ENCODE measurements around the gene PSTPIP2. TPM values are rescaled to one million over a fixed set of nuclear protein-coding genes. Genes with fewer than 3 reads are reported as not detected.
"Not testable (repeated sequence)": the region's sequence is repeated elsewhere in the genome, so short reads cannot be mapped to it uniquely, and the experiment has no call there.

The PSTPIP2 gene
- total and polyA plus RNA-seq, 11 donors, result 0.65 to 15.0 (median 2.0) TPM

DNA sequence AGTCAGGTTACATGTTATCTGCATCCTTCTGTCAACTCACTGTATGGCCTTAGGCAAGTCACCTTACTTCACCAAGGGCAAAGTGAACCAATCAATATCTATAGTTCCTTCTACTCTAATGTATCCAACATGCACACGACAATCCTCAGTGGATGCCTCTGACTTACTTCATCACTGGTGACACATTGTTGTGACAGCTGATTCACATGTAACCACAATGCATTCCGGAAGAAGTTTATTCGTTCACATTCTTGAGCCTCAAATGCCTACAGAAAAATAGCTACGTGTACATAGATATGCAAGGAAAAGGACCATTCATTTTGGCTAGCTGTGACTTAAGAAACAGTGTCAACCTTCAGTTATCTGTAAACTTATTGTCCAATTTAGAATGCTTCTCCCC lies 78.6 kb downstream of the PSTPIP2 start:
- H3K27ac ChIP-seq, result no peak overlapping the region
- TF ChIP-seq POLR2A (IDR thresholded peaks at IDR 0.05), result no peak
- TF ChIP-seq, protein P1, sequence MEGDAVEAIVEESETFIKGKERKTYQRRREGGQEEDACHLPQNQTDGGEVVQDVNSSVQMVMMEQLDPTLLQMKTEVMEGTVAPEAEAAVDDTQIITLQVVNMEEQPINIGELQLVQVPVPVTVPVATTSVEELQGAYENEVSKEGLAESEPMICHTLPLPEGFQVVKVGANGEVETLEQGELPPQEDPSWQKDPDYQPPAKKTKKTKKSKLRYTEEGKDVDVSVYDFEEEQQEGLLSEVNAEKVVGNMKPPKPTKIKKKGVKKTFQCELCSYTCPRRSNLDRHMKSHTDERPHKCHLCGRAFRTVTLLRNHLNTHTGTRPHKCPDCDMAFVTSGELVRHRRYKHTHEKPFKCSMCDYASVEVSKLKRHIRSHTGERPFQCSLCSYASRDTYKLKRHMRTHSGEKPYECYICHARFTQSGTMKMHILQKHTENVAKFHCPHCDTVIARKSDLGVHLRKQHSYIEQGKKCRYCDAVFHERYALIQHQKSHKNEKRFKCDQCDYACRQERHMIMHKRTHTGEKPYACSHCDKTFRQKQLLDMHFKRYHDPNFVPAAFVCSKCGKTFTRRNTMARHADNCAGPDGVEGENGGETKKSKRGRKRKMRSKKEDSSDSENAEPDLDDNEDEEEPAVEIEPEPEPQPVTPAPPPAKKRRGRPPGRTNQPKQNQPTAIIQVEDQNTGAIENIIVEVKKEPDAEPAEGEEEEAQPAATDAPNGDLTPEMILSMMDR (IDR thresholded peaks at IDR 0.05), result no peak
- peaks cover 0 to 8% (median 0%) of the 10 kb centered on the region in 12 donors for H3K4me1 ChIP-seq
- no peak for ATAC-seq
- no peak for DNase-seq
- H3K27me3 ChIP-seq, result no peaks in the 10 kb centered on the region
- no peaks in the 10 kb centered on the region for H3K9me3 ChIP-seq
- 79 to 87% (median 85%) methylated on average over 4 of the region's 4 CpGs for WGBS, 4 donors
- peaks cover 0 to 20% (median 0%) of the 10 kb centered on the region in 9 donors for H3K36me3 ChIP-seq
- intact Hi-C loops (cut with DNase I), result no loop called here
- H3K4me3 ChIP-seq, result no peak overlapping the region

DNA sequence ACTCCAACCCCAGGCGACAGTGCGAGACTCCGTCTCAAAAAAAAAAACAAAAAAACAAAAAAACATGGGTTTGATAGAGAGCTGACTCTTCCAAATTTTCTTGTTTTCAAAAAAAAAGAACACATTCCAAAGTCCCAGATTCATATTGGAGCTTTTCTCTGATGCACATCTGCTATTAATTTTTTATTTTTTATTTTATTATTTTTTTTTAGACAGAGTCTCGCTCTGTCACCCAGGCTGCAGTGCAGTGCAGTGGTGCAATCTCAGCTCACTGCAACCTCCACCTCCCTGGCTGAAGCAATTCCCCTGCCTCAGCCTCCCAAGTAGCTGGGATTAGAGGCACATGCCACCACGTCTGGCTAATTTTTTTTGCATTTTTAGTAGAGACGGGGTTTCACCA lies 79.5 kb downstream of the PSTPIP2 start:
- H3K27me3 ChIP-seq; DNase-seq; H3K27ac ChIP-seq; H3K4me1 ChIP-seq; intact Hi-C loops (cut with DNase I); ATAC-seq; H3K4me3 ChIP-seq; H3K9me3 ChIP-seq: not testable (repeated sequence)
- peaks cover 0 to 27% (median 0%) of the 10 kb centered on the region in 9 donors for H3K36me3 ChIP-seq
- 81 to 91% (median 83%) methylated on average over 6 of the region's 6 CpGs for WGBS, 4 donors

DNA sequence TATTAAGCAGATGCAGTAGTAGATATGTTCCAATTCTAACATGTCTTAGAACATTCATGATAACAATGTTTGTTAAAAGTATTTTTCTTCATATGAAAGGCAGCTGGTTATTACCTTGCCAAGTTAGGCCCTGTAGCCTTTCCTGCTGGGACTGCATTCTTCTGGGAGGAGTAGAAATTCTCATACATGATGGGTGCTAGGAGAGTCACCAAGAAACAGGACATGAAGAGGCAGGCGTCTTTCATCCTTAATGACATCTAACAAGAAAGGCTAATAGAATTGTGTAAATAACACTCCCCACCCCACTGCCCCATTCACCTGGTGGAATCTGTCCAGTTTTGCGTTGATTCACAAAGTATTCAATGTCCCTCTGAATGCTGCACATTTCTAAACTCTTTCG lies 80.3 kb downstream of the PSTPIP2 start:
- peaks cover 0 to 26% (median 0%) of the 10 kb centered on the region in 9 donors for H3K36me3 ChIP-seq
- H3K4me3 ChIP-seq, result no peak overlapping the region
- intact Hi-C loops (cut with DNase I), result no loop called here
- no peak overlapping the region for H3K27ac ChIP-seq
- H3K27me3 ChIP-seq, result no peaks in the 10 kb centered on the region
- ATAC-seq, result no peak
- WGBS, 4 donors, result 92 to 95% (median 94%) methylated on average over 3 of the region's 3 CpGs
- H3K4me1 ChIP-seq, result no peaks in the 10 kb centered on the region
- TF ChIP-seq, protein P1 (IDR thresholded peaks at IDR 0.05), result no peak
- TF ChIP-seq POLR2A (IDR thresholded peaks at IDR 0.05), result no peak
- no peak for DNase-seq
- no peaks in the 10 kb centered on the region for H3K9me3 ChIP-seq

DNA sequence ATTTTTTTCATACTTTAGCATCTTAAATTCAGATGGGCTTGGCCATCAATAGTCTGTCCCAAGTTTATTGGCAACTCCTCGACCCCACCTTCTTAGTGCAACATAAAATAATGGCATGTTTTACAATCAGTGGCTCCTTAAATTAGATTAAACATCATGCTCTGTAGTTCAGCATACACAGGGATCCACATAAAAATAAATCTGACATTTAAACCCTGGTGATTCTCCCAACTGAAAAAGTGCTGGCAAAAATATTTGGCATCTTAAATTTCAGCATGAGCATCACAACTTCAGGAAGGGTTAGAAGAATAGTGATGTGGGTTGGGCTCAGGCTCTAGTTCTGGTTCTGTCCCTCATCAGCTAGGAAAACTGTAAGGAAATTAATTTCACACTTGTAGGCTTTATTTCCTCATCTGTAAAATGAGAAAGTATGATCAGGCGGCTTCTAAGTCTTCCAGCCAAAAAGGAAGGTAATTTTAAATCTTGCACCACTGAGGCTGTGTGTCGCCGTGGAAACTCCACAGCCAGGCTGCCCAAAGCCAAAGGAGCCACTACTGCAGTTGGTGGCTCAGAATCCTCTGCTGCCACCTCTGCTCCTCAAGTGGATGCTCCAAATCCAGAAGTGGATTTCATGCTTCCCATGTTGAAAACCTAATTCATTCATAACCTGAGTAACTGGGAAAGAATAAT lies 87.4 kb downstream of the PSTPIP2 start:
- Histone ChIP-seq H3K4me1 (peaks cover 0 to 13% (median 0%) of the 10 kb centered on the region in 12 donors), H3K9me3 (no peaks in the 10 kb centered on the region), H3K27me3 (no peaks in the 10 kb centered on the region), H3K36me3 (peaks cover 0 to 10% (median 0%) of the 10 kb centered on the region in 9 donors), H3K27ac (no peak overlapping the region), H3K4me3 (no peak overlapping the region)
- WGBS, 4 donors, result 88 to 91% (median 90%) methylated on average over 4 of the region's 4 CpGs
- ATAC-seq (no peak), DNase-seq (no peak)
- intact Hi-C loops (cut with DNase I), result loop anchor here in 1 of 10 donors (10.0 kb wide), 1 partner anchor 80 kb away; no protein-coding TSS in a partner anchor
- TF ChIP-seq, protein P1 (IDR thresholded peaks at IDR 0.05), result no peak
- TF ChIP-seq POLR2A (IDR thresholded peaks at IDR 0.05), result no peak

Data from heart left ventricle (tissue), 16 donors.